ENCODE measurements around the gene PDSS2. TPM values are rescaled to one million over a fixed set of nuclear protein-coding genes. Genes with fewer than 3 reads are reported as not detected.

Gene PDSS2
- total and polyA plus RNA-seq, 9 of the 15 experiments (the other 6 are each of a cell fraction or from before 2014, with no cell fraction given) = 5.8 to 21.1 (median 12.0) TPM

GRCh38 chr6:107459283-107460082 lies at the start of gene PDSS2 (continued):
- TF ChIP-seq MYNN (IDR thresholded peaks at IDR 0.05) (peak; percentile 65; the same call in 1 of the 2 replicates), MYNN (CRISPR knock-in tag; IDR thresholded peaks at IDR 0.05) (no peak), CREBBP (IDR thresholded peaks at IDR 0.05; ENCODE audit: low read depth, low read length) (no peak), NR4A1 (CRISPR knock-in tag; IDR thresholded peaks at IDR 0.05) (no peak), NR4A1 (tag; IDR thresholded peaks at IDR 0.05) (no peak), SAP30 (IDR thresholded peaks at IDR 0.05; ENCODE audit: borderline replicate concordance, insufficient read depth, low read depth, low read length, poor library complexity, severe bottlenecking) (peak; percentile 25), SIN3B (IDR thresholded peaks at IDR 0.05; ENCODE audit: low read depth) (peak; percentile 48; the same call in 1 of the 2 replicates), SMARCB1 (IDR thresholded peaks at IDR 0.05; ENCODE audit: insufficient read length, low read depth) (peak; percentile 64), HLTF (IDR thresholded peaks at IDR 0.05) (peak; percentile 43; the same call in 1 of the 2 replicates), ZNF740 (CRISPR knock-in tag; IDR thresholded peaks at IDR 0.05) (0 out of 2 replicates have a peak, but pooled peaks have one; percentile 40), ZNF740 (tag; IDR thresholded peaks at IDR 0.05) (no peak), SIN3A (IDR thresholded peaks at IDR 0.05; ENCODE audit: borderline replicate concordance in 2 of 2, control insufficient read depth in 1 of 2, low read depth in 2 of 2, low read length in 2 of 2) (peak in 1 of 2 experiments; percentile 44; a peak in 1 of 4 replicates), ZNF24 (IDR thresholded peaks at IDR 0.05) (peak; percentile 49; the same call in 1 of the 2 replicates), SIX5 (IDR thresholded peaks at IDR 0.05; ENCODE audit: borderline replicate concordance in 1 of 2, insufficient read depth in 1 of 2, low read depth in 1 of 2, low read length in 2 of 2) (no peak), RBM22 (IDR thresholded peaks at IDR 0.05; ENCODE audit: low read depth, low read length, poor library complexity, severe bottlenecking) (peak; percentile 32), ZNF384 (IDR thresholded peaks at IDR 0.05; ENCODE audit: low read depth, low read length) (no peak), ZBTB2 (IDR thresholded peaks at IDR 0.05) (peak; percentile 50; the same call in 1 of the 2 replicates), KAT7 (CRISPR knock-in tag; IDR thresholded peaks at IDR 0.05; ENCODE audit: borderline replicate concordance) (0 out of 2 replicates have a peak, but pooled peaks have one; percentile 53), ARID4B (CRISPR knock-in tag; IDR thresholded peaks at IDR 0.05) (peak; percentile 65; the same call in 1 of the 2 replicates), CXXC5 (CRISPR knock-in tag; IDR thresholded peaks at IDR 0.05) (peak; percentile 49)
